Measurements from ENCODE around the gene ASTN2.

GRCh38 chr9:117448066-117448465, 33.2 kb upstream of the ASTN2 start:
- TF ChIP-seq, protein P1, sequence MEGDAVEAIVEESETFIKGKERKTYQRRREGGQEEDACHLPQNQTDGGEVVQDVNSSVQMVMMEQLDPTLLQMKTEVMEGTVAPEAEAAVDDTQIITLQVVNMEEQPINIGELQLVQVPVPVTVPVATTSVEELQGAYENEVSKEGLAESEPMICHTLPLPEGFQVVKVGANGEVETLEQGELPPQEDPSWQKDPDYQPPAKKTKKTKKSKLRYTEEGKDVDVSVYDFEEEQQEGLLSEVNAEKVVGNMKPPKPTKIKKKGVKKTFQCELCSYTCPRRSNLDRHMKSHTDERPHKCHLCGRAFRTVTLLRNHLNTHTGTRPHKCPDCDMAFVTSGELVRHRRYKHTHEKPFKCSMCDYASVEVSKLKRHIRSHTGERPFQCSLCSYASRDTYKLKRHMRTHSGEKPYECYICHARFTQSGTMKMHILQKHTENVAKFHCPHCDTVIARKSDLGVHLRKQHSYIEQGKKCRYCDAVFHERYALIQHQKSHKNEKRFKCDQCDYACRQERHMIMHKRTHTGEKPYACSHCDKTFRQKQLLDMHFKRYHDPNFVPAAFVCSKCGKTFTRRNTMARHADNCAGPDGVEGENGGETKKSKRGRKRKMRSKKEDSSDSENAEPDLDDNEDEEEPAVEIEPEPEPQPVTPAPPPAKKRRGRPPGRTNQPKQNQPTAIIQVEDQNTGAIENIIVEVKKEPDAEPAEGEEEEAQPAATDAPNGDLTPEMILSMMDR (IDR thresholded peaks at IDR 0.05), result no peak
- TF ChIP-seq POLR2A (IDR thresholded peaks at IDR 0.05), result no peak

Data from Peyer's patch (tissue), 4 donors.